Renal pelvis (tissue), 12 donors: ENCODE measurements around the gene MROH2A. TPM values are rescaled to one million over a fixed set of nuclear protein-coding genes. Genes with fewer than 3 reads are reported as not detected.
"Not testable (repeated sequence)": the region's sequence is repeated elsewhere in the genome, so short reads cannot be mapped to it uniquely, and the experiment has no call there.

Experiments
- DNase-seq: peaks from one replicate; pipeline ENCODE4 v3.0.0-alpha.2; 2013
- long read RNA-seq, 16 experiments: transcript quantifications; one replicate each; lab custom pipeline, GENCODE V29; 2026
- polyA plus RNA-seq, 3 donors: library from polyadenylated mRNA; unstranded; fragments of 120-200 nt; gene quantifications; one replicate each; pipeline ENCODE4 v1.2.1, GENCODE V29; 2013; ENCODE audit not compliant: insufficient read length in 3 of 3

MROH2A gene
- under 1 TPM in 2 of 3 donors, not detected in 1; 0.22 to 0.33 TPM for polyA plus RNA-seq
- long read RNA-seq, donor 1: 0 reads
- long read RNA-seq, donor 2: 0 reads
- long read RNA-seq, donor 3: 0 reads
- long read RNA-seq, donor 4: 0 reads
- long read RNA-seq, donor 5: 0 reads
- long read RNA-seq, donor 6: 0 reads
- long read RNA-seq, donor 7: 0 reads
- long read RNA-seq, donor 8: 0 reads
- long read RNA-seq, donor 9: 0 reads
- long read RNA-seq, donor 10: 0 reads
- long read RNA-seq, donor 11: 0 reads
- long read RNA-seq, donor 12: 0 reads
- long read RNA-seq, donor 13: 0 reads
- long read RNA-seq, donor 14: 0 reads
- long read RNA-seq, donor 15: 0 reads
- long read RNA-seq, donor 16: 0 reads

- no peak for DNase-seq
Observed at GRCh38 chr2:233778030-233778429, at the start of gene MROH2A. MROH2A (plus strand) TSS chr2:233778330; CDS start chr2:233779359, 1,029 bp downstream.

GRCh38 chr2:233728723-233729301 is 49.3 kb upstream of the MROH2A start, which contains the start of gene UGT1A3:
UGT1A3 (plus strand) TSS chr2:233729042; CDS start chr2:233729127, 85 bp downstream.
- DNase-seq: no peak

GRCh38 chr2:233736868-233737653 is 41.1 kb upstream of the MROH2A start:
- DNase-seq: not testable (repeated sequence)

GRCh38 chr2:233740870-233741269 is 37.3 kb upstream of the MROH2A start:
- no peak for DNase-seq

GRCh38 chr2:233743464-233744259 is 34.5 kb upstream of the MROH2A start:
- DNase-seq: no peak

- DNase-seq: no peak
Observed at GRCh38 chr2:233745073-233745755, 32.9 kb upstream of the MROH2A start.

- DNase-seq: not testable (repeated sequence)
Observed at GRCh38 chr2:233745838-233746237, 32.3 kb upstream of the MROH2A start.

GRCh38 chr2:233746475-233747282 is 31.5 kb upstream of the MROH2A start:
- no peak for DNase-seq

GRCh38 chr2:233747283-233747544 is 30.9 kb upstream of the MROH2A start:
- DNase-seq: no peak

- not testable (repeated sequence) for DNase-seq
Observed at GRCh38 chr2:233750689-233751088, 27.4 kb upstream of the MROH2A start.

- DNase-seq: not testable (repeated sequence)
Observed at GRCh38 chr2:233751212-233752009, 26.7 kb upstream of the MROH2A start.

- no peak for DNase-seq
Observed at GRCh38 chr2:233754872-233755611, 23.1 kb upstream of the MROH2A start.

- no peak for DNase-seq
Observed at GRCh38 chr2:233756429-233757081, 21.6 kb upstream of the MROH2A start.

GRCh38 chr2:233758141-233758540 is 20.0 kb upstream of the MROH2A start:
- DNase-seq: no peak

GRCh38 chr2:233758849-233759248 is 19.3 kb upstream of the MROH2A start:
- DNase-seq: no peak

- DNase-seq: no peak
Observed at GRCh38 chr2:233760043-233760442, 18.1 kb upstream of the MROH2A start, which contains the start of gene UGT1A1. UGT1A1 (plus strand) TSS chr2:233760270; CDS start chr2:233760288, 18 bp downstream.

- no peak for DNase-seq
Observed at GRCh38 chr2:233761040-233761769, 16.9 kb upstream of the MROH2A start.
